ENCODE measurements around the gene SRMS. TPM values are rescaled to one million over a fixed set of nuclear protein-coding genes. Genes with fewer than 3 reads are reported as not detected.

The SRMS gene
- total and polyA plus RNA-seq, 4 donors, result not detected

DNA sequence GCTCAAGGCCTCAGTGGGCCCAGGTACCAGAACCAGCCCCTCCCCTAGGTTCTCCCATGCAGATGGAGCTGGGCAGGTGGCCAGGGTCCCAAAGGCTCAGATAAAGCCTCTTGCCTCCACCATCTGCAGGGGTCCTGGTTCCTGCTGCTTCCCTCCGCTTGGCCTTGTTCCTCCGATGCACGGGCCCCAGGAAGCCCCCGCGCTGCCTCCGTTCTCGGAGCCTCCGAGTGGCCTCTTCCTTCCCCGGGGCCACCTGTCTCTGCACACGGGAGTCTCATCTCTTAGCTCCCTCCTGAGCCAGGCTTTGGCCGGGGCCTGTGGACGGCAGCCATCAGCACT lies 8.5 kb downstream of the SRMS start:
- Histone ChIP-seq H3K4me1 (ENCODE audit: control insufficient read depth in 4 of 4, insufficient read depth in 4 of 4, low read length in 3 of 4) (peaks cover 10 to 28% (median 19%) of the 10 kb centered on the region in 4 donors), H3K27ac (ENCODE audit: low read depth in 1 of 2, low read length in 2 of 2) (no peak overlapping the region)
- WGBS, result 85% methylated on average over 12 of the region's 12 CpGs

More for the DNA sequence above, 8.5 kb downstream of the SRMS start:
- Histone ChIP-seq H3K27me3 (ENCODE audit: control insufficient read depth in 4 of 4, insufficient read depth in 4 of 4, low read length in 3 of 4) (no peaks in the 10 kb centered on the region), H3K36me3 (ENCODE audit: control insufficient read depth in 4 of 4, insufficient read depth in 3 of 4, low read depth in 1 of 4, low read length in 3 of 4) (no peaks in the 10 kb centered on the region), H3K9ac (ENCODE audit: low read depth in 1 of 2, low read length in 2 of 2) (no peak overlapping the region), H3K4me3 (ENCODE audit: low read depth in 1 of 3, low read length in 3 of 3) (no peak overlapping the region), H3K9me3 (ENCODE audit: control insufficient read depth in 4 of 4, low read length in 3 of 4) (no peaks in the 10 kb centered on the region)
- TF ChIP-seq EGR1 (IDR thresholded peaks at IDR 0.05; ENCODE audit: low read depth in 2 of 2) (no peak), HNF4A (conservative IDR thresholded peaks at IDR 0.05) (no peak), YY1 (IDR thresholded peaks at IDR 0.05) (no peak), RAD21 (IDR thresholded peaks at IDR 0.05) (no peak), ATF3 (IDR thresholded peaks at IDR 0.05) (no peak), FOXA2 (IDR thresholded peaks at IDR 0.05) (no peak), RXRA (IDR thresholded peaks at IDR 0.05) (no peak), JUND (IDR thresholded peaks at IDR 0.05) (no peak), NR2F2 (IDR thresholded peaks at IDR 0.05) (no peak), GABPA (IDR thresholded peaks at IDR 0.05 in 1 of 2, conservative IDR thresholded peaks at IDR 0.05 in 1 of 2) (no peak), HNF4G (IDR thresholded peaks at IDR 0.05) (no peak), SP1 (IDR thresholded peaks at IDR 0.05) (no peak), TAF1 (conservative IDR thresholded peaks at IDR 0.05) (no peak), FOXA1 (IDR thresholded peaks at IDR 0.05) (no peak)
- TF ChIP-seq, protein P1, sequence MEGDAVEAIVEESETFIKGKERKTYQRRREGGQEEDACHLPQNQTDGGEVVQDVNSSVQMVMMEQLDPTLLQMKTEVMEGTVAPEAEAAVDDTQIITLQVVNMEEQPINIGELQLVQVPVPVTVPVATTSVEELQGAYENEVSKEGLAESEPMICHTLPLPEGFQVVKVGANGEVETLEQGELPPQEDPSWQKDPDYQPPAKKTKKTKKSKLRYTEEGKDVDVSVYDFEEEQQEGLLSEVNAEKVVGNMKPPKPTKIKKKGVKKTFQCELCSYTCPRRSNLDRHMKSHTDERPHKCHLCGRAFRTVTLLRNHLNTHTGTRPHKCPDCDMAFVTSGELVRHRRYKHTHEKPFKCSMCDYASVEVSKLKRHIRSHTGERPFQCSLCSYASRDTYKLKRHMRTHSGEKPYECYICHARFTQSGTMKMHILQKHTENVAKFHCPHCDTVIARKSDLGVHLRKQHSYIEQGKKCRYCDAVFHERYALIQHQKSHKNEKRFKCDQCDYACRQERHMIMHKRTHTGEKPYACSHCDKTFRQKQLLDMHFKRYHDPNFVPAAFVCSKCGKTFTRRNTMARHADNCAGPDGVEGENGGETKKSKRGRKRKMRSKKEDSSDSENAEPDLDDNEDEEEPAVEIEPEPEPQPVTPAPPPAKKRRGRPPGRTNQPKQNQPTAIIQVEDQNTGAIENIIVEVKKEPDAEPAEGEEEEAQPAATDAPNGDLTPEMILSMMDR (IDR thresholded peaks at IDR 0.05; ENCODE audit: low read depth, low read length, missing input control), result no peak
- TF ChIP-seq, protein P2, sequence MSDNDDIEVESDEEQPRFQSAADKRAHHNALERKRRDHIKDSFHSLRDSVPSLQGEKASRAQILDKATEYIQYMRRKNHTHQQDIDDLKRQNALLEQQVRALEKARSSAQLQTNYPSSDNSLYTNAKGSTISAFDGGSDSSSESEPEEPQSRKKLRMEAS (IDR thresholded peaks at IDR 0.05), result no peak
- TF ChIP-seq, protein P3, sequence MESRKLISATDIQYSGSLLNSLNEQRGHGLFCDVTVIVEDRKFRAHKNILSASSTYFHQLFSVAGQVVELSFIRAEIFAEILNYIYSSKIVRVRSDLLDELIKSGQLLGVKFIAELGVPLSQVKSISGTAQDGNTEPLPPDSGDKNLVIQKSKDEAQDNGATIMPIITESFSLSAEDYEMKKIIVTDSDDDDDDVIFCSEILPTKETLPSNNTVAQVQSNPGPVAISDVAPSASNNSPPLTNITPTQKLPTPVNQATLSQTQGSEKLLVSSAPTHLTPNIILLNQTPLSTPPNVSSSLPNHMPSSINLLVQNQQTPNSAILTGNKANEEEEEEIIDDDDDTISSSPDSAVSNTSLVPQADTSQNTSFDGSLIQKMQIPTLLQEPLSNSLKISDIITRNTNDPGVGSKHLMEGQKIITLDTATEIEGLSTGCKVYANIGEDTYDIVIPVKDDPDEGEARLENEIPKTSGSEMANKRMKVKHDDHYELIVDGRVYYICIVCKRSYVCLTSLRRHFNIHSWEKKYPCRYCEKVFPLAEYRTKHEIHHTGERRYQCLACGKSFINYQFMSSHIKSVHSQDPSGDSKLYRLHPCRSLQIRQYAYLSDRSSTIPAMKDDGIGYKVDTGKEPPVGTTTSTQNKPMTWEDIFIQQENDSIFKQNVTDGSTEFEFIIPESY (IDR thresholded peaks at IDR 0.05), result no peak
- TF ChIP-seq, protein P4, sequence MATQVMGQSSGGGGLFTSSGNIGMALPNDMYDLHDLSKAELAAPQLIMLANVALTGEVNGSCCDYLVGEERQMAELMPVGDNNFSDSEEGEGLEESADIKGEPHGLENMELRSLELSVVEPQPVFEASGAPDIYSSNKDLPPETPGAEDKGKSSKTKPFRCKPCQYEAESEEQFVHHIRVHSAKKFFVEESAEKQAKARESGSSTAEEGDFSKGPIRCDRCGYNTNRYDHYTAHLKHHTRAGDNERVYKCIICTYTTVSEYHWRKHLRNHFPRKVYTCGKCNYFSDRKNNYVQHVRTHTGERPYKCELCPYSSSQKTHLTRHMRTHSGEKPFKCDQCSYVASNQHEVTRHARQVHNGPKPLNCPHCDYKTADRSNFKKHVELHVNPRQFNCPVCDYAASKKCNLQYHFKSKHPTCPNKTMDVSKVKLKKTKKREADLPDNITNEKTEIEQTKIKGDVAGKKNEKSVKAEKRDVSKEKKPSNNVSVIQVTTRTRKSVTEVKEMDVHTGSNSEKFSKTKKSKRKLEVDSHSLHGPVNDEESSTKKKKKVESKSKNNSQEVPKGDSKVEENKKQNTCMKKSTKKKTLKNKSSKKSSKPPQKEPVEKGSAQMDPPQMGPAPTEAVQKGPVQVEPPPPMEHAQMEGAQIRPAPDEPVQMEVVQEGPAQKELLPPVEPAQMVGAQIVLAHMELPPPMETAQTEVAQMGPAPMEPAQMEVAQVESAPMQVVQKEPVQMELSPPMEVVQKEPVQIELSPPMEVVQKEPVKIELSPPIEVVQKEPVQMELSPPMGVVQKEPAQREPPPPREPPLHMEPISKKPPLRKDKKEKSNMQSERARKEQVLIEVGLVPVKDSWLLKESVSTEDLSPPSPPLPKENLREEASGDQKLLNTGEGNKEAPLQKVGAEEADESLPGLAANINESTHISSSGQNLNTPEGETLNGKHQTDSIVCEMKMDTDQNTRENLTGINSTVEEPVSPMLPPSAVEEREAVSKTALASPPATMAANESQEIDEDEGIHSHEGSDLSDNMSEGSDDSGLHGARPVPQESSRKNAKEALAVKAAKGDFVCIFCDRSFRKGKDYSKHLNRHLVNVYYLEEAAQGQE (IDR thresholded peaks at IDR 0.05), result no peak
- DNase-seq (ENCODE audit: low spot score), result no peak

Measured in liver (tissue), 9 donors.